ENCODE data around the gene SCAF8. TPM values are rescaled to one million over a fixed set of nuclear protein-coding genes. Genes with fewer than 3 reads are reported as not detected.
"Not testable (repeated sequence)": the region's sequence is repeated elsewhere in the genome, so short reads cannot be mapped to it uniquely, and the experiment has no call there.

The SCAF8 gene
- total RNA-seq, 1 experiment from 2014 or later: 44.8 TPM

DNA sequence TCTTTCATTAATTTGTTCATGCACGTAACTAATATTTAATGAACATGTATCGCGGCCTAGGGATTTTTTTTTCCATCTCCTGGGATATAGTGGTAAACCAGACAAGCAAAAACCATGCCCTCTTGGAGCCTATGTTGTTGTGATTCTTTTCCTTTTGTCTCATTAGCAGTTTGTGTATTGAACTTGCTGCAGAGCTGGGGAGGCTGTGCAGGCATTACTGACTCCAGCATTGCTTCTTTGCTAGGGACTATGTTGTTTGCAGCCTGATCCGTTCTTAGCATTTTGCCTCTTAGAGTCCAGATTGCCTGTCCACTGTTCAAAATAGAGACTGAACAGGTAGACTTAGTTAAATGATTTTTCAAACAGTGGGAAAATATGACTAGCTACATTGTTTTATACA is 9.7 kb downstream of the SCAF8 start:
- Histone ChIP-seq H3K4me1 (ENCODE audit: low read length) (peaks cover 4% of the 10 kb centered on the region), H4K20me1 (ENCODE audit: insufficient read depth, low read depth, low read length) (peaks cover 26% of the 10 kb centered on the region)

GRCh38 chr6:154744029-154744745 is 11.0 kb downstream of the SCAF8 start:
- DNase-seq; H2AFZ ChIP-seq (ENCODE audit: low read length); H3K4me1 ChIP-seq (ENCODE audit: low read length); H3K27me3 ChIP-seq (ENCODE audit: low read length); H3K4me2 ChIP-seq (ENCODE audit: low read depth, low read length, poor library complexity, severe bottlenecking); H3K27ac ChIP-seq (ENCODE audit: low read length); H3K9me3 ChIP-seq (ENCODE audit: low read length); H3K4me3 ChIP-seq (ENCODE audit: low read length); H3K9me2 ChIP-seq (replicated peaks; ENCODE audit: insufficient read depth, low read length); H3K9ac ChIP-seq (ENCODE audit: low read length): not testable (repeated sequence)
- H3K79me2 ChIP-seq (ENCODE audit: low read length): peaks cover 100% of the 10 kb centered on the region
- peaks cover 33% of the 10 kb centered on the region for H4K20me1 ChIP-seq (ENCODE audit: insufficient read depth, low read depth, low read length)
- peaks cover 23% of the 10 kb centered on the region for H3K36me3 ChIP-seq (ENCODE audit: insufficient read depth, low read length)

More for the DNA sequence above, 9.7 kb downstream of the SCAF8 start:
- Histone ChIP-seq H2AFZ (ENCODE audit: low read length) (no peak overlapping the region), H3K27me3 (ENCODE audit: low read length) (no peaks in the 10 kb centered on the region), H3K4me3 (ENCODE audit: low read length) (no peak overlapping the region), H3K9me2 (replicated peaks; ENCODE audit: insufficient read depth, low read length) (no peaks in the 10 kb centered on the region), H3K9me3 (ENCODE audit: low read length) (no peaks in the 10 kb centered on the region), H3K9ac (ENCODE audit: low read length) (no peak overlapping the region), H3K79me2 (ENCODE audit: low read length) (peaks cover 100% of the 10 kb centered on the region), H3K4me2 (ENCODE audit: low read depth, low read length, poor library complexity, severe bottlenecking) (no peak overlapping the region), H3K27ac (ENCODE audit: low read length) (no peak overlapping the region), H3K36me3 (ENCODE audit: insufficient read depth, low read length) (peaks cover 23% of the 10 kb centered on the region)
- no peak for DNase-seq

DNA sequence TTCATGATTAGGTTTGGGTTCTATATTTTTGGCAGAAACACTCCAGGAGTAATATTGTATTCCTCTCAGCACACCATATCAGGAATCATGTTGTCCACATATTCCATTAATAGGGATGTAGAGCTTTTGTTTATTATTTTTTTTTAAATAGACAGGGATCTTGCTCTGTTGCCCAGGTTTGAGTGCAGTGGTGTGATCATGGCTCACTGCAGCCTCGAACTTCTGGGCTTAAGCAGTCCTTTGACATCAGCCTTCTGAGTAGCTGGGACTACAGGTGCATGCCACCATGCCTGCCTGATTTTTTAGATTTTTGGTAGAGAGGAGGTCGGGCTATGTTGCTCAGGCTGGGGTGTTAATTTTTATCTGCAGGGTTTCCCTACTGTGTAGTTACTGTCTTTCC is 12.0 kb downstream of the SCAF8 start:
- Histone ChIP-seq H3K27me3 (ENCODE audit: low read length) (no peaks in the 10 kb centered on the region), H2AFZ (ENCODE audit: low read length) (no peak overlapping the region), H3K4me3 (ENCODE audit: low read length) (no peak overlapping the region), H3K4me2 (ENCODE audit: low read depth, low read length, poor library complexity, severe bottlenecking) (no peak overlapping the region), H3K79me2 (ENCODE audit: low read length) (peaks cover 100% of the 10 kb centered on the region), H3K36me3 (ENCODE audit: insufficient read depth, low read length) (peaks cover 23% of the 10 kb centered on the region), H3K9me2 (replicated peaks; ENCODE audit: insufficient read depth, low read length) (no peaks in the 10 kb centered on the region), H3K9me3 (ENCODE audit: low read length) (no peaks in the 10 kb centered on the region), H3K9ac (ENCODE audit: low read length) (no peak overlapping the region), H4K20me1 (ENCODE audit: insufficient read depth, low read depth, low read length) (peaks cover 33% of the 10 kb centered on the region), H3K27ac (ENCODE audit: low read length) (no peak overlapping the region), H3K4me1 (ENCODE audit: low read length) (peaks cover 2% of the 10 kb centered on the region)
- no peak for DNase-seq

GRCh38 chr6:154749341-154749740 is 16.1 kb downstream of the SCAF8 start:
- H4K20me1 ChIP-seq (ENCODE audit: insufficient read depth, low read depth, low read length): peaks cover 25% of the 10 kb centered on the region
- H3K4me1 ChIP-seq (ENCODE audit: low read length): no peaks in the 10 kb centered on the region; the same call in 1 of the 2 replicates

DNA sequence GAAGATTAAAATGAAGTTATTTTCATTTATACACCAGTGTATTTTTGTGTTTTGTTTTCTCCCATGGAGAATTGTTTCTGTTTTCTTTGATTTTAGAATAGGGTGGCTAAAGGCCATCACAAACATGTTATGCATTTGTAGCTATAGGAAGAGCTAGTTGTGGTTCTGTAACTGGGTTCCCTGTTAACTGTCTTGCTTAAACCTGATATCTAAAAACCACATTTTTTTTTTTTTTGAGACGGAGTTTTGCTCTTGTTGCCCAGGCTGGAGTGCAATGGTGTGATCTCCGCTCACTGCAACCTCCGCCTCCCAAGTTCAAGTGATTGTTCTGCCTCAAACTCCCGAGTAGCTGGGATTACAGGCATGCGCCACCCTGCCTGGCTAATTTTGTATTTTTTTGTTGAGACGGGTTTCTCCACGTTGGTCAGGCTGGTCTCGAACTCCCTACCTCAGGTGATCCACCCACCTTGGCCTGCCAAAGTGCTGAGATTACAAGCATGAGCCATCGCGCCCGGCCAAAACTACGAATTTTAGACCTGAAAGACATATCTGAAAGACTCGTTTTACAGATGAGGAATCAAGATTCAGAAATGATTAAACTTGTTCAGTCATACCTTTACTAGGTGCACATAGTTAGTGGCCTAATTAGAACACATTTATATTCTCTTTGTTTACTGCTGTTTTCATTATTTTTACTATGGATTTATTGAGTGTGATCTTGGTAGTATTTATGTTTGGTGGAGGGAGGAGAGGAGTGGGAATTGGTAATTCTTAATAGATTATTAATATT is 18.0 kb downstream of the SCAF8 start:
- Histone ChIP-seq H3K9me3 (ENCODE audit: low read length) (no peaks in the 10 kb centered on the region), H3K9me2 (replicated peaks; ENCODE audit: insufficient read depth, low read length) (no peaks in the 10 kb centered on the region), H3K4me1 (ENCODE audit: low read length) (no peaks in the 10 kb centered on the region; the same call in 1 of the 2 replicates), H3K36me3 (ENCODE audit: insufficient read depth, low read length) (peaks cover 3% of the 10 kb centered on the region; the same call in 1 of the 2 replicates), H3K4me2 (ENCODE audit: low read depth, low read length, poor library complexity, severe bottlenecking) (no peak overlapping the region), H3K27ac (ENCODE audit: low read length) (no peak overlapping the region), H2AFZ (ENCODE audit: low read length) (no peak overlapping the region), H3K4me3 (ENCODE audit: low read length) (no peak overlapping the region), H3K9ac (ENCODE audit: low read length) (no peak overlapping the region), H4K20me1 (ENCODE audit: insufficient read depth, low read depth, low read length) (peaks cover 22% of the 10 kb centered on the region), H3K27me3 (ENCODE audit: low read length) (no peaks in the 10 kb centered on the region), H3K79me2 (ENCODE audit: low read length) (peaks cover 100% of the 10 kb centered on the region)
- no peak for DNase-seq

More at GRCh38 chr6:154749341-154749740, 16.1 kb downstream of the SCAF8 start:
- DNase-seq: no peak
- Histone ChIP-seq H3K36me3 (ENCODE audit: insufficient read depth, low read length) (peaks cover 3% of the 10 kb centered on the region; the same call in 1 of the 2 replicates), H3K9me3 (ENCODE audit: low read length) (no peaks in the 10 kb centered on the region), H3K4me3 (ENCODE audit: low read length) (no peak overlapping the region), H3K27me3 (ENCODE audit: low read length) (no peaks in the 10 kb centered on the region), H3K9me2 (replicated peaks; ENCODE audit: insufficient read depth, low read length) (no peaks in the 10 kb centered on the region), H3K79me2 (ENCODE audit: low read length) (peaks cover 100% of the 10 kb centered on the region), H3K4me2 (ENCODE audit: low read depth, low read length, poor library complexity, severe bottlenecking) (no peak overlapping the region), H3K27ac (ENCODE audit: low read length) (no peak overlapping the region), H3K9ac (ENCODE audit: low read length) (no peak overlapping the region), H2AFZ (ENCODE audit: low read length) (no peak overlapping the region)

DNA sequence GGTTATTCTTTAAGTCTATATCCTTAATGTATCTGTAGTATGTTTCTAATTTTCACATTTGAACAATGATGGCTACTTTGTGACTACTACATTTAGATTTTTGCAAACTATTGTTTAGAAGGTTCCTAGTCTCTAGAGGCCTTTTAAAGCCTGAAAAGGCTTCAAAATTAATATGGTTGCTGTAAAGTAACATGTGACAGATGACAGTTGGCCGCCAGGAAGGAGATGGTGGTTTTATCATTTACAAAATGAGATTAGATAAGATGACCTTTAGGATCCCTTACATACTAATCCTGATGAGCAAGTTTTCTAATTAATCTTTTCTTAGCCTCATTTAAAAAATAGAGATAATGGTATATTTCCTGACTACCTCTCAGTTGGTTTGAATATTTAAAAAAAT is 18.8 kb downstream of the SCAF8 start:
- DNase-seq: no peak
- Histone ChIP-seq H3K4me1 (ENCODE audit: low read length) (no peaks in the 10 kb centered on the region), H4K20me1 (ENCODE audit: insufficient read depth, low read depth, low read length) (peaks cover 23% of the 10 kb centered on the region)

GRCh38 chr6:154754152-154754551 is 20.9 kb downstream of the SCAF8 start:
- peaks cover 24% of the 10 kb centered on the region for H4K20me1 ChIP-seq (ENCODE audit: insufficient read depth, low read depth, low read length)
- H3K9me2 ChIP-seq (replicated peaks; ENCODE audit: insufficient read depth, low read length): no peaks in the 10 kb centered on the region
- no peak overlapping the region for H3K4me2 ChIP-seq (ENCODE audit: low read depth, low read length, poor library complexity, severe bottlenecking)
- H3K79me2 ChIP-seq (ENCODE audit: low read length): peaks cover 100% of the 10 kb centered on the region
- no peaks in the 10 kb centered on the region for H3K27me3 ChIP-seq (ENCODE audit: low read length)
- no peak overlapping the region for H3K27ac ChIP-seq (ENCODE audit: low read length)
- H3K36me3 ChIP-seq (ENCODE audit: insufficient read depth, low read length): peaks cover 6% of the 10 kb centered on the region; the same call in 1 of the 2 replicates
- DNase-seq: no peak
- H3K9ac ChIP-seq (ENCODE audit: low read length): no peak overlapping the region
- no peaks in the 10 kb centered on the region for H3K9me3 ChIP-seq (ENCODE audit: low read length)
- H3K4me3 ChIP-seq (ENCODE audit: low read length): no peak overlapping the region
- no peak overlapping the region for H2AFZ ChIP-seq (ENCODE audit: low read length)
- no peaks in the 10 kb centered on the region for H3K4me1 ChIP-seq (ENCODE audit: low read length)

More for the DNA sequence above, 18.8 kb downstream of the SCAF8 start:
- Histone ChIP-seq H3K79me2 (ENCODE audit: low read length) (peaks cover 100% of the 10 kb centered on the region), H3K4me3 (ENCODE audit: low read length) (no peak overlapping the region), H3K4me2 (ENCODE audit: low read depth, low read length, poor library complexity, severe bottlenecking) (no peak overlapping the region), H3K9me2 (replicated peaks; ENCODE audit: insufficient read depth, low read length) (no peaks in the 10 kb centered on the region), H3K27me3 (ENCODE audit: low read length) (no peaks in the 10 kb centered on the region), H3K9ac (ENCODE audit: low read length) (no peak overlapping the region), H3K36me3 (ENCODE audit: insufficient read depth, low read length) (peaks cover 3% of the 10 kb centered on the region; the same call in 1 of the 2 replicates), H2AFZ (ENCODE audit: low read length) (no peak overlapping the region), H3K27ac (ENCODE audit: low read length) (no peak overlapping the region), H3K9me3 (ENCODE audit: low read length) (no peaks in the 10 kb centered on the region)

DNA sequence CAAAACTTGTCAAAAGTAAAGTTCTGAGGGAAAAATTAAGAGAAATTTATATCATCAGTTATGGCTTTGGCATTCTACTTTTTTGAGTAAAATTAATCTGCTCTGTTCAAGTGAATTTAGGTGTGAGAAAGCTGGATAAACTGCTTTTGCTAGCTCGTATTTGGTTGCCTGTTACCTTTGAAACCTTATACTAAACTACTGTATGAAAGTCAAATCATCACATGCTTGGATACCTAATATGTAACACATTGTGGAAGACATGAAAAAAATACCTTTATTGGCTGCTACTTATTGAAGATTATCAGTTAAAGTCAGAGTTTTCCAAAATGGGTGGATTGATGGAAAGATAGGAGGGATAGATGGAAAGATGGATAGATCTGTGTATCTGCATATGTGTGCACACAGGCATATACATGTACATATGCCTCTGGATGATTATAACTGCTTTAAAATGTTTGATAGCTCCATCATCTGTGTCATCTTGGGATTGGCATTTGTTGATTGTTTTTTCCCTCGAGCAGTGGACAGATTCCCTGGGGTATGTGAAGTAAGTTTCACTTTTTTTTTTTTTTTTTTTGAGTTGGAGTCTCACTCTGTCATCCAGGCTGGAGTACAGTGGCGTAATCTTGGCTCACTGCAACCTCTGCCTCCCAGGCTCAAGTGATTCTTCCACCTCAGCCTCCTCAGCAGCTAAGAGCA is 24.3 kb downstream of the SCAF8 start:
- no peak overlapping the region for H2AFZ ChIP-seq (ENCODE audit: low read length)
- H3K9ac ChIP-seq (ENCODE audit: low read length): no peak overlapping the region
- H3K27me3 ChIP-seq (ENCODE audit: low read length): no peaks in the 10 kb centered on the region
- no peak overlapping the region for H3K4me3 ChIP-seq (ENCODE audit: low read length)
- no peaks in the 10 kb centered on the region for H3K4me1 ChIP-seq (ENCODE audit: low read length)
- no peak overlapping the region for H3K4me2 ChIP-seq (ENCODE audit: low read depth, low read length, poor library complexity, severe bottlenecking)
- no peaks in the 10 kb centered on the region for H3K9me2 ChIP-seq (replicated peaks; ENCODE audit: insufficient read depth, low read length)
- peaks cover 13% of the 10 kb centered on the region for H4K20me1 ChIP-seq (ENCODE audit: insufficient read depth, low read depth, low read length)
- H3K36me3 ChIP-seq (ENCODE audit: insufficient read depth, low read length): peaks cover 7% of the 10 kb centered on the region
- no peak for DNase-seq
- H3K79me2 ChIP-seq (ENCODE audit: low read length): peaks cover 100% of the 10 kb centered on the region
- no peak overlapping the region for H3K27ac ChIP-seq (ENCODE audit: low read length)
- no peaks in the 10 kb centered on the region for H3K9me3 ChIP-seq (ENCODE audit: low read length)

Data from Karpas-422 (cell line).